ENCODE results near the gene MORC1. TPM values are rescaled to one million over a fixed set of nuclear protein-coding genes. Genes with fewer than 3 reads are reported as not detected.

The MORC1 gene
- total RNA-seq, 1 donor from 2014 or later = not detected

DNA sequence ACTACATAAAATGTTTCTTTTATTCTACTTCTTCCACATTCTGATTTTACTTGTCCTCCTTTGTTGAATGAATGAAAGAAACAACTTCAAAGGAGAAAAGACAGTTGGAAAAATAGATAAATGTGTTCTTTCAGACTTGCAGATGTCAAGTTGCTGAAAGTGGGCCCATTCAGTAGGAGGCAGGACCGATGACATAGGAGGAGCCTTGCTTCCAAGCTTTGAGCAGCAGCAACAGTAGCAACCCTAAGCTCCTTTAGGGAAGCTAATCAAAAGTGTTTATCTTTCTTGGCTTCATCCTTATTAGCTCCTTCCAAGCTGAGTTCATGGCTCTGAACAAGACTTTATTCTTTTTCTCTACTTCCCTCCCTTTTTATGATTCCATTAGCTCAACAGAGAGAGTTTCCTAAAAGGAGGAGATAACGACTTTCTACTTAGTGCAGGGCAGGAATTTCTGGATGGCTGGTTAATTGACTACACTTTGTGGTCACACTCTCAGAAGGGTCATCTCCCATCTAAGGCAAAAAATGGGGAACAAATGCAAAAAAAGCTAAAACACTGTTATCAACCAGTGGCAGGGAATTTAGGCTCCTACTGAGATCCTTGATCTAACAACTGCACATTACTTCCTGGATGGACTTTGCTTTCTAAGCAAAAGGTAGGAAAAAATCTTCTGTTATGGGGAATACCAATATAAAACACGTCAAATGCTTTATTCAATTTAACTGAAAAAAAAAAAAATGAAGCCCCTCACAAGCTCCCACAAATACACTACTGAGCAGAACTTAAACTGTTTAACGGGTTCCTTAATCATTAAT, 4.8 kb downstream of the MORC1 start:
- no peaks in the 10 kb centered on the region for H3K9me3 Mint-ChIP-seq (ENCODE audit: low read depth)
- TF ChIP-seq, protein P1, sequence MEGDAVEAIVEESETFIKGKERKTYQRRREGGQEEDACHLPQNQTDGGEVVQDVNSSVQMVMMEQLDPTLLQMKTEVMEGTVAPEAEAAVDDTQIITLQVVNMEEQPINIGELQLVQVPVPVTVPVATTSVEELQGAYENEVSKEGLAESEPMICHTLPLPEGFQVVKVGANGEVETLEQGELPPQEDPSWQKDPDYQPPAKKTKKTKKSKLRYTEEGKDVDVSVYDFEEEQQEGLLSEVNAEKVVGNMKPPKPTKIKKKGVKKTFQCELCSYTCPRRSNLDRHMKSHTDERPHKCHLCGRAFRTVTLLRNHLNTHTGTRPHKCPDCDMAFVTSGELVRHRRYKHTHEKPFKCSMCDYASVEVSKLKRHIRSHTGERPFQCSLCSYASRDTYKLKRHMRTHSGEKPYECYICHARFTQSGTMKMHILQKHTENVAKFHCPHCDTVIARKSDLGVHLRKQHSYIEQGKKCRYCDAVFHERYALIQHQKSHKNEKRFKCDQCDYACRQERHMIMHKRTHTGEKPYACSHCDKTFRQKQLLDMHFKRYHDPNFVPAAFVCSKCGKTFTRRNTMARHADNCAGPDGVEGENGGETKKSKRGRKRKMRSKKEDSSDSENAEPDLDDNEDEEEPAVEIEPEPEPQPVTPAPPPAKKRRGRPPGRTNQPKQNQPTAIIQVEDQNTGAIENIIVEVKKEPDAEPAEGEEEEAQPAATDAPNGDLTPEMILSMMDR (IDR thresholded peaks at IDR 0.05) = no peak

DNA sequence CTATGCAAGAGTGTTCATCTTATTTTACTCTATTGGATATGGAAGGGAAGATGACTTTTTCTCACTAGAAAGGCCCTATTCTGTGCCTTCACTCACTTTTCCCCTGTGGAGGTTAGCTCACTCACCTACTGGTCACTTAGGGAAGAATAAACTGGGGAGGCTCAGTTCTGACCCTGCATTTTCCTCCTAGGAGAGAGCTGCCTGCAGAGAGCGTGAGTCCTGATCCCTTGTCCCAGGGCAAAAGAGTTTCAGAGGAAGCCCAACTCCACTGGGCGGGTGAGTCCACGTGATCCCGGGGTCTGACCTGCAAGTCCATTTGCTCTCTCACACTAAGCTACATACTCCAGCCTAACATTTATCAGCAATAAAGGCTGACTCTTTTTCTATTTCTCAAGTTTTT, 8.4 kb downstream of the MORC1 start:
- Mint-ChIP-seq H3K27me3 (ENCODE audit: low read depth) (peaks cover 9% of the 10 kb centered on the region), H3K36me3 (ENCODE audit: low read depth) (no peaks in the 10 kb centered on the region)

More for the DNA sequence above, 4.8 kb downstream of the MORC1 start:
- DNase-seq (ENCODE audit: low spot score) = no peak
- Mint-ChIP-seq H3K27me3 (ENCODE audit: low read depth) (peaks cover 4% of the 10 kb centered on the region), H3K4me1 (ENCODE audit: low read depth) (peaks cover 17% of the 10 kb centered on the region), H3K36me3 (ENCODE audit: low read depth) (no peaks in the 10 kb centered on the region), H3K27ac (ENCODE audit: unreplicated experiment) (no peak overlapping the region), H3K4me3 (ENCODE audit: unreplicated experiment) (no peak overlapping the region)

DNA sequence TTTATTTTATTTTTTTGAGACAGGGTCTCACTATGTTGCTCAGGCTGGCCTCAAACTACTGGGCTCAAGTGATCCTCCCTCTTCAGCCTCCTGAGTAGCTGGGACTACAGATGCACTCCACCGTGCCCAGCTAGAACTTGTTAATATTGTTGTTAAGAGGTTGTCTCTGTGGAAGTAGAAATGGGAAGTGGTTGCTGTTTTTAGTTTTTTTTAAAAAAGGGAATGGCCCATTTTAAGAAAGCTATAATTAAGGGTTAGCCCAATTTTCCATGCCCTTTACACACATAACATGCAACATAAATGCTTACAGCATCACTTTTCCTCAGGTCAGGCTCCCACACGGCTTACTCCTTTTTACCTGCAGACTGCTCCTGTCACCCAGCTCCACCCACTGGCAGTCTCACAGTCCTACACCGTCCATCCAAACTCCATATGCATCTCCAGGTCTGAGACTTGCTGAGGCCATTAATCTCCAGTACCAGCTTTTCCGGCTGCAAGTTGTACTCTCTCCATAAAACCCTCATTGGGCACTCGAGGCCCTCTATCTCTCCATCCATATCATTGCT, 19.8 kb downstream of the MORC1 start:
- TF ChIP-seq, protein P1 (IDR thresholded peaks at IDR 0.05) = peak; percentile 14
- Mint-ChIP-seq H3K4me1 (ENCODE audit: low read depth) (peaks cover 3% of the 10 kb centered on the region), H3K4me3 (ENCODE audit: unreplicated experiment) (no peak overlapping the region), H3K27me3 (ENCODE audit: low read depth) (peaks cover 11% of the 10 kb centered on the region), H3K36me3 (ENCODE audit: low read depth) (no peaks in the 10 kb centered on the region), H3K9me3 (ENCODE audit: low read depth) (no peaks in the 10 kb centered on the region), H3K27ac (ENCODE audit: unreplicated experiment) (no peak overlapping the region)
- DNase-seq (ENCODE audit: low spot score) = no peak

More for the DNA sequence above, 8.4 kb downstream of the MORC1 start:
- H3K4me1 Mint-ChIP-seq (ENCODE audit: low read depth) = no peaks in the 10 kb centered on the region
- no peaks in the 10 kb centered on the region for H3K9me3 Mint-ChIP-seq (ENCODE audit: low read depth)
- no peak overlapping the region for H3K4me3 Mint-ChIP-seq (ENCODE audit: unreplicated experiment)
- no peak overlapping the region for H3K27ac Mint-ChIP-seq (ENCODE audit: unreplicated experiment)
- TF ChIP-seq, protein P1 (IDR thresholded peaks at IDR 0.05) = no peak
- no peak for DNase-seq (ENCODE audit: low spot score)

DNA sequence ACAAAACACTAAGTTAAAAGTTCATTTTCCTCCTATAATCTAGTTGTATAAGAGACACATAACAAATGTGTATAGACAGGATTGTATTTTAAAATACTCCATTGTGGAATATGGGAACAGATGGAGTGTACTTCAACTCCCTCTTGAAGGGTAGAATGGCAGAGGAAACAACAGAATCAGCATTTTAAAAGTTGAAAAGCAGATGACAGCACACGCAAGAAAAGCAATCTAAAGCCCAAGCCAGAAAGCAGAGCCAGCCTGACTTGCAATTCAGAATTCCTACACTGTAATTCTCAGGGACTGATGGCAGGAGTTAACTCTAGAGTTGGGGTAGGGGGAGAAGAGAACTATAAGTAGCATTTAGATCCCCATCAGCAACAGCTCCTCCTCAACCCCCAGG, 22.8 kb downstream of the MORC1 start:
- Mint-ChIP-seq H3K27ac (ENCODE audit: unreplicated experiment) (no peak overlapping the region), H3K9me3 (ENCODE audit: low read depth) (no peaks in the 10 kb centered on the region), H3K36me3 (ENCODE audit: low read depth) (no peaks in the 10 kb centered on the region), H3K27me3 (ENCODE audit: low read depth) (peaks cover 7% of the 10 kb centered on the region), H3K4me1 (ENCODE audit: low read depth) (no peaks in the 10 kb centered on the region), H3K4me3 (ENCODE audit: unreplicated experiment) (no peak overlapping the region)
- no peak for DNase-seq (ENCODE audit: low spot score)
- TF ChIP-seq, protein P1 (IDR thresholded peaks at IDR 0.05) = no peak

DNA sequence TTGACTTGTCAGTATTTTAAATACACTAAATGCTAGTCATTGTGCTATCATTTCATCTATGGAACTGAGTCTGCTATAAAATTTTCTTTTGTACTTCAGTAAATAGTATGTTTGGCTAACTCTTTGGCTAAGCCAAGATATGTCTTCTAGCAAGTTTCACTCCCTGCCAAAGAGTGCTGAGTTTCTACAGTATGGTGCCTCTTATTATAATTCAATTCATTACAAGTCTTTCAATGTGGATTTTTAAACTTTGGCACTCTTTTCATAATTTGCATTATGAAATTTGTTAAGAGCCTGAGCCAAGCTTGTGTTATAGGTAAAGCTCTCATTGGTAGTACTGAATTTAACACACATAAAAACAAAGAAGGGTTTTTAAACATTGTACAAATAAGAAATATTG, 24.4 kb downstream of the MORC1 start:
- Mint-ChIP-seq H3K27me3 (ENCODE audit: low read depth) (peaks cover 7% of the 10 kb centered on the region), H3K4me3 (ENCODE audit: unreplicated experiment) (no peak overlapping the region), H3K27ac (ENCODE audit: unreplicated experiment) (no peak overlapping the region), H3K4me1 (ENCODE audit: low read depth) (no peaks in the 10 kb centered on the region), H3K9me3 (ENCODE audit: low read depth) (no peaks in the 10 kb centered on the region), H3K36me3 (ENCODE audit: low read depth) (no peaks in the 10 kb centered on the region)
- TF ChIP-seq, protein P1 (IDR thresholded peaks at IDR 0.05) = no peak
- DNase-seq (ENCODE audit: low spot score) = no peak

Data from chondrocyte (in vitro differentiated cells).